ENCODE measurements around the gene GLUD2.
"Not testable (repeated sequence)": the region's sequence is repeated elsewhere in the genome, so short reads cannot be mapped to it uniquely, and the experiment has no call there.

Gene GLUD2

DNA sequence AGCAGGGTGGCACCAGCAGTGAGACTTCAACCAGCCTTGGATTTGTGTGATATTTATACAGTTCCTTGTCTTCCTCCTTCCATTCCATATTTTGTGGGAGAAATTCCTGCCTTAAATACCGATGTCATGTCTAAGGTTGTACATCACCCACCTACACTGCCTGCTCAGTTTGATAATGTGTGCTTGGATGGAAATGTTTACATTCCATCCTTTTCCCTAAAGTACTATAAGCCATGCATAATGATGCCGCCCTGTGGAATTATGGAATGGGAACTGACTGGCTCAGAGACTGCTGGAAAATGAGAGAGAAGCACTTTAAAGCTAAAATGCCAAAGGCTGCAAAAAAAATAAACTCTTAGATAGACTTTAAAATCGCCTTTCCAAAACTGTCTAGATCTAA is 11.3 kb upstream of the GLUD2 start:
- no peak overlapping the region for H3K9ac ChIP-seq (ENCODE audit: low read length)
- H3K36me3 ChIP-seq (ENCODE audit: control insufficient read depth, insufficient read depth, low read length): no peaks in the 10 kb centered on the region

DNA sequence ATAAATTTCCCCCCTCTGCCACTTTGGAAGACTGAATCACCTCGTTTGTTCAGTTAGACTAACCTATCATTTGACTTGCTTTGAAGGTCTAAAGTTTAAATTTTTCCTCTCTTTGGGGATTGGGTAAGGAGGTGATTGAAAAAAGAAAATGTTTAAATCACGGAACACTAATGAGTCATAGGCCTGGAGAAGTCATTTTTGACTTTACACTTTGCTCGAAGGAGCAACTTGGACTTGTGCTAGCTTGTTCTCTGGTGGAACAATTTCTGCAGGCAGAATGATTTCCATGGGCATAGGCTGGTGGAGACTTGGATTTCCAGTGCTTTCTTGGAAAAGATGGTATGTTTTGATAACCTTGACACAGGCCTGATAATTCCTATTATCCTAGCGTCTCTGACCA is 10.5 kb upstream of the GLUD2 start:
- Histone ChIP-seq H3K4me1 (ENCODE audit: control insufficient read depth, insufficient read depth, low read length) (no peaks in the 10 kb centered on the region), H3K9ac (ENCODE audit: low read length) (no peak overlapping the region), H3K27me3 (ENCODE audit: control insufficient read depth, insufficient read depth, low read length) (no peaks in the 10 kb centered on the region), H3K36me3 (ENCODE audit: control insufficient read depth, insufficient read depth, low read length) (no peaks in the 10 kb centered on the region), H3K27ac (ENCODE audit: low read depth, low read length) (no peak overlapping the region), H3K4me3 (ENCODE audit: low read length) (no peak overlapping the region)

More for the DNA sequence above, 11.3 kb upstream of the GLUD2 start:
- Histone ChIP-seq H3K27me3 (ENCODE audit: control insufficient read depth, insufficient read depth, low read length) (no peaks in the 10 kb centered on the region), H3K4me3 (ENCODE audit: low read length) (no peak overlapping the region), H3K27ac (ENCODE audit: low read depth, low read length) (no peak overlapping the region), H3K4me1 (ENCODE audit: control insufficient read depth, insufficient read depth, low read length) (no peaks in the 10 kb centered on the region)

DNA sequence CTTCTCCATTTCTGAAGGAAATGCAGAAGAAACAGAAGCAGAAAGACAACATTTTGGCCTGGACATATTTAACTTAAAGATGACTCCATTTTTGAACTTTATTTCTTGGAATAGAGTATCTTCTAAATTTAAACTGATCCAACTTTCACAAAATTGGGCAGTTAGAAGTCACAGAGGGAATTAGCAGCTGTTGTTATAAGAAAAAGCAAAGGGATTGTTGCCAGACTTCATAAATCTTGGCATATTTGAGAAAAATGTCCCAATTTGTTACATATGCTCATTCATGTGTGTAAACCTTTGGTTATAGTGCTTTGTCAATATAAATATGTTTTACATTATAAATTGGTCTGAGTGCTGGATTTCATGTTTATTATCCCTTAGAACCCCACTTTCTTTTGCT is 3.4 kb downstream of the GLUD2 start:
- Histone ChIP-seq H3K36me3 (ENCODE audit: control insufficient read depth, insufficient read depth, low read length) (no peaks in the 10 kb centered on the region), H3K4me1 (ENCODE audit: control insufficient read depth, insufficient read depth, low read length) (no peaks in the 10 kb centered on the region), H3K27me3 (ENCODE audit: control insufficient read depth, insufficient read depth, low read length) (no peaks in the 10 kb centered on the region), H3K4me3 (ENCODE audit: low read length) (no peak overlapping the region), H3K27ac (ENCODE audit: low read depth, low read length) (no peak overlapping the region), H3K9ac (ENCODE audit: low read length) (no peak overlapping the region)

DNA sequence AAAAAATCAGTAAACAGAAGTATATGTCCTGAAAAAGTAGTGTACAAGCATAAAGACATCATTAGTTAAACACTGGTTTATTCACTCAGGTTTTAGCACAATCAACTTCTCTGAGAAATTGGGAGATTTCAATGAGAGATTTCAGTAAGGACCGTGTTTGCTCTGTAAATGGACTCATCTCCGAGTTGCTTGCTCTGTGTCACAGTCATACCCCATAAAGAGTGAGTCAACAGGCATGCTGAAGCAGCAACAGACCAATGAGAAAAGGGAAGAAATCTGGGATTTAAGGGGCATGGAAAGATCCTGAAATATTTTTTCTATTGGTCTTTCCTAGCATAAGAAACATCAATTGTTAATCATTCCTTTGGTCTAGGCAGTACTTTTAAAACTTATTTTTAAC is 4.7 kb downstream of the GLUD2 start:
- H3K4me1 ChIP-seq (ENCODE audit: control insufficient read depth, insufficient read depth, low read length): no peaks in the 10 kb centered on the region
- H3K27ac ChIP-seq (ENCODE audit: low read depth, low read length): no peak overlapping the region
- no peaks in the 10 kb centered on the region for H3K27me3 ChIP-seq (ENCODE audit: control insufficient read depth, insufficient read depth, low read length)
- H3K4me3 ChIP-seq (ENCODE audit: low read length): no peak overlapping the region
- H3K9ac ChIP-seq (ENCODE audit: low read length): no peak overlapping the region
- no peaks in the 10 kb centered on the region for H3K36me3 ChIP-seq (ENCODE audit: control insufficient read depth, insufficient read depth, low read length)

DNA sequence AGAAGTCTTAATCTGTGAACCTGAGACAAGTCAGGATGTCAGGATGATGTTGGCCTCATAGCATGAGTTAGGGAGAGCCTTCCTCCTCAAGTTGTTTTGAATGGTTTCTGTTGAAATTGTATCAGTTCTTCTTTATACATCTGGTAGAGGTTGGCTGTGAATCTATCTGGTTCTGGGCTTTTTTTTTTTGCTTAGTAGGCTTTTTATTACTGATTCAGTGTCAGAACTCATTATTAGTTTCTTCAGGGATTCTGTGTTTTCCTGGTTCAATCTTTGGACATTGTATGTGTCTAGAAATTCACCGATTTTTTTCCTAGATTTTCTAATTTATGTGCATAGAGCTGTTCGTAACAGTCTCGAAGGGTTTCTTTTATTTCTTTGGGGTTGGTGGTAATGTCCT is 14.9 kb downstream of the GLUD2 start:
- no peak overlapping the region for H3K4me3 ChIP-seq (ENCODE audit: low read length)
- no peak overlapping the region for H3K27ac ChIP-seq (ENCODE audit: low read depth, low read length)
- no peaks in the 10 kb centered on the region for H3K27me3 ChIP-seq (ENCODE audit: control insufficient read depth, insufficient read depth, low read length)
- H3K9ac ChIP-seq (ENCODE audit: low read length): no peak overlapping the region
- H3K4me1 ChIP-seq (ENCODE audit: control insufficient read depth, insufficient read depth, low read length): no peaks in the 10 kb centered on the region
- H3K36me3 ChIP-seq (ENCODE audit: control insufficient read depth, insufficient read depth, low read length): no peaks in the 10 kb centered on the region

DNA sequence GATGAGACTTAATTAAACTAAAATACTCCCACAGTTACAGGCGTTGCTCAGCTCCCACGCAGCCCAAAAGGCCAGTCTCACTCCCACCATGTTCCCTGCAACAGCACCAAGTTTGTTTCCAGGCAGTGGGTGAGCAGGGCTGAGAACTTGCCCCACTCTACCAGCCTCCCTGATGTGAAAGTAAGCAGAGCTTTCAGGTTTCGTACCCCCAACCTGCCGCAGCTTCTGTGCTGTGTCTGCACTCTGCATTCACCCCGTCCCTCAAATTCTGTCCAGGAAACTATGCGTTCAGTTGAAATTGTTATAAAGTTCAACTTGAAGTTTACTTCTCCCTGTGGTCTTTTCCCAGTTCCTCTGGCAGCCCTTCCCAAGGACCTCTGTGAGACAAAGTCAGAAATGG is 17.2 kb downstream of the GLUD2 start:
- Histone ChIP-seq H3K27me3 (ENCODE audit: control insufficient read depth, insufficient read depth, low read length) (no peaks in the 10 kb centered on the region), H3K9ac (ENCODE audit: low read length) (no peak overlapping the region), H3K36me3 (ENCODE audit: control insufficient read depth, insufficient read depth, low read length) (no peaks in the 10 kb centered on the region), H3K4me1 (ENCODE audit: control insufficient read depth, insufficient read depth, low read length) (no peaks in the 10 kb centered on the region), H3K27ac (ENCODE audit: low read depth, low read length) (no peak overlapping the region), H3K4me3 (ENCODE audit: low read length) (no peak overlapping the region)

DNA sequence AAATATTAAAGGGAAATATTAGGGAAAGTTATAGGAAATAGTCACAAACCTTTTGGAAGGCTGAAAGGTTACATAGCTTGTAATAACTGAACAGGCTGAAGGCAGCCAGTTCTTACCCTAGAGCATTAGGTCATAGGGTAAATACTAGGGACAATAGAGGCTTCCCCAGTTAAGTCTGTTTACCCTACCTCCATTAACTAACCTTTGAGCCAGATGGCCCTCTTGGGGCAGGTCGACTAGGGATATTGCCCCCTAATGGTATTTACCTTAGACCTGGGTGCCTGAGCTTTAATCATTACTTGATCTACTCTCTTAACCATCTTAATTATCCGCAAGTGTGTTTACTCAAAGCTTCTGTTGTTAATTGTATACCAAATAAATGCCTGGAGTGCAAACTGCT is 36.8 kb downstream of the GLUD2 start:
- not testable (repeated sequence) for H3K9ac ChIP-seq (ENCODE audit: low read length); H3K27me3 ChIP-seq (ENCODE audit: control insufficient read depth, insufficient read depth, low read length); H3K4me3 ChIP-seq (ENCODE audit: low read length); H3K27ac ChIP-seq (ENCODE audit: low read depth, low read length); H3K4me1 ChIP-seq (ENCODE audit: control insufficient read depth, insufficient read depth, low read length); H3K36me3 ChIP-seq (ENCODE audit: control insufficient read depth, insufficient read depth, low read length)

DNA sequence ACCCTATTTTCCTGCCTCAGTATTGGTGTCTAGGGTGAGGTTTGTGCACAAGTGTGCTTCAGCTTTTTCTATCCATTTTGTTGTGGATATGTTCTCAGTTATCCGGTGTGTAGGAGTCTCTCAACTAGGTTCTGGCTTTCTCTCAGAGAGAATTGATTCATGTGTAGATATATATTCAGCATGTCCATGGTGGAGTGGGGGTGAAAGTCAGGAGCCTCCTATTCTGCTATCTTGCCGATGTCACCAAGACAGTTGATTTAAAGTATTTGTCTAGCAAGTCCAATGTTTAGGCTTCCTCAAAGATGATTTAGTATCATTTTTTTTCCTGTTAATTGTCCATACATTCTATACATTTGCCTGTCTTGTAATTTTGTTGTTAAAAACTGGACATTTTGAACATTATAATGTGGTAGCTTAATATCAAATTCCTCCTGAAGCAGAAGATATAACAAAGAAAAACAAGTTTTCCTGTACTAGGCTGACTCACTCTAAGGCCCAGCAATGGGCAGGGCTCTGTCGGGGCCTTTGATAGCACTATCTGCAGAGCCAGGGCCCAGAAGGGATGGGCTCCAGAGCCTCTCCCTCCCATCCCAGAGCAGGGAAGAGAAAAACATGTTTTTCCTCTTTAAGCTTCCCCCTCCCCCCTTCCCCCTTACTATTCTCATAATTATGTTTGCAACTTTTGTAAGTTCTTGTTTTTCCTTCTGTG is 37.6 kb downstream of the GLUD2 start:
- Histone ChIP-seq H3K27ac (ENCODE audit: low read depth, low read length) (no peak overlapping the region), H3K4me1 (ENCODE audit: control insufficient read depth, insufficient read depth, low read length) (no peaks in the 10 kb centered on the region), H3K27me3 (ENCODE audit: control insufficient read depth, insufficient read depth, low read length) (no peaks in the 10 kb centered on the region), H3K36me3 (ENCODE audit: control insufficient read depth, insufficient read depth, low read length) (no peaks in the 10 kb centered on the region), H3K9ac (ENCODE audit: low read length) (no peak overlapping the region), H3K4me3 (ENCODE audit: low read length) (no peak overlapping the region)

DNA sequence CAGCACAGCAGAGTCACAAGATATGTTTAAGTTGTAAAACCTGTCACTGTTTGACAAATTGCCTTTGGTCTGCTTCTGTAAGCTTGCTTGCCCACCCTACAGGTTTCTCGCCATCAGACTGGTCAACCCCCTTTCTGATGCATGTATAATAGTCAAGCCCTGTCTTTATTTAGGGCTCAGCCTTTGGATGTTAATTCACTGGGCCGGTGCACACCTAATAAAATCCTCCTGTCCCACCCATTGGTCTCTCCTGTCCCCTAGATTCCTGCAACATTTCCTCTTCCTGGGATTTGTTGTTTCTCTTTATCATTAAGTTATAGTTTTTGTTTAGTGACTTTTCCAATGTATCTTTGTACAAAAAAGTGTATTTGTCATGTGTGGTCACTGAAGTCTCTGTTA is 38.2 kb downstream of the GLUD2 start:
- Histone ChIP-seq H3K9ac (ENCODE audit: low read length) (no peak overlapping the region), H3K27ac (ENCODE audit: low read depth, low read length) (no peak overlapping the region), H3K36me3 (ENCODE audit: control insufficient read depth, insufficient read depth, low read length) (no peaks in the 10 kb centered on the region), H3K4me3 (ENCODE audit: low read length) (no peak overlapping the region), H3K4me1 (ENCODE audit: control insufficient read depth, insufficient read depth, low read length) (no peaks in the 10 kb centered on the region), H3K27me3 (ENCODE audit: control insufficient read depth, insufficient read depth, low read length) (no peaks in the 10 kb centered on the region)

DNA sequence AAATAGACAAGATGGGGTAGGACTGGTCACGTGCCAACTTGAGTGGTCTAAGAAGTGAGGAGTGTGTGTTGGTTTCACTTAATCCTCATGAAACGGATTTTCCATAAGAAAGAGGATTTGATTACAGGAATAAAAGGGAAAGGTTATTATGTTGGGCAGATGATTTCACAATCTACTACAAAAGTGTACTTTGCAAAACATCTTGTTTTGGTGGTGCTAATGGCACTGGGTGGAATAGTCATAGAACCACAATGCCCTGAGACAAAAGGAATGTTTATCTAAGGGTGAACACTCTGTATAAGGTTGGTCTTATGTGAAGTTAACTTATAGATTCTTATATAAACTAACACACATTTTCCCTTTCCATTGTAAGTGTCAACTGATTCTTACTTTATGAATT is 45.6 kb downstream of the GLUD2 start:
- Histone ChIP-seq H3K4me1 (ENCODE audit: control insufficient read depth, insufficient read depth, low read length) (no peaks in the 10 kb centered on the region), H3K27me3 (ENCODE audit: control insufficient read depth, insufficient read depth, low read length) (no peaks in the 10 kb centered on the region), H3K9ac (ENCODE audit: low read length) (no peak overlapping the region), H3K27ac (ENCODE audit: low read depth, low read length) (no peak overlapping the region), H3K4me3 (ENCODE audit: low read length) (no peak overlapping the region), H3K36me3 (ENCODE audit: control insufficient read depth, insufficient read depth, low read length) (no peaks in the 10 kb centered on the region)
